ENCODE measurements around the gene ARHGEF37.

Gene ARHGEF37

GRCh38 chr5:149550594-149551226, 30.6 kb upstream of the ARHGEF37 start:
- no peak for DNase-seq (ENCODE audit: low read depth)
- H3K4me3 ChIP-seq (ENCODE audit: low read depth, low read length): peak overlapping the region; percentile 87
- TF ChIP-seq CTCF (IDR thresholded peaks at IDR 0.05; ENCODE audit: insufficient read depth, low read depth, low read length, missing control alignments): no peak

GRCh38 chr5:149551227-149552037, 29.9 kb upstream of the ARHGEF37 start, which contains the start of gene CSNK1A1:
Gene CSNK1A1, minus strand, starts transcription at chr5:149551439. Its CDS starts 475 bp downstream, at chr5:149550964.
- peak within 1 kb of the TSS; percentile 87 for H3K4me3 ChIP-seq (ENCODE audit: low read depth, low read length)
- peak; percentile 99 for DNase-seq (ENCODE audit: low read depth)
- peak; percentile 61 for TF ChIP-seq CTCF (IDR thresholded peaks at IDR 0.05; ENCODE audit: insufficient read depth, low read depth, low read length, missing control alignments)

- peak overlapping the region; percentile 66 for H3K4me3 ChIP-seq (ENCODE audit: low read depth, low read length)
- no peak for TF ChIP-seq CTCF (IDR thresholded peaks at IDR 0.05; ENCODE audit: insufficient read depth, low read depth, low read length, missing control alignments)
Observed at GRCh38 chr5:149552038-149552494, 29.2 kb upstream of the ARHGEF37 start.

GRCh38 chr5:149552553-149553160, 28.6 kb upstream of the ARHGEF37 start:
- DNase-seq (ENCODE audit: low read depth): no peak
- TF ChIP-seq CTCF (IDR thresholded peaks at IDR 0.05; ENCODE audit: insufficient read depth, low read depth, low read length, missing control alignments): no peak
- H3K4me3 ChIP-seq (ENCODE audit: low read depth, low read length): no peak overlapping the region

More at GRCh38 chr5:149552038-149552494, 29.2 kb upstream of the ARHGEF37 start:
- DNase-seq (ENCODE audit: low read depth): no peak

GRCh38 chr5:149559706-149560105, 21.6 kb upstream of the ARHGEF37 start:
- H3K4me3 ChIP-seq (ENCODE audit: low read depth, low read length): no peak overlapping the region
- no peak for TF ChIP-seq CTCF (IDR thresholded peaks at IDR 0.05; ENCODE audit: insufficient read depth, low read depth, low read length, missing control alignments)
- no peak for DNase-seq (ENCODE audit: low read depth)

- no peak overlapping the region for H3K4me3 ChIP-seq (ENCODE audit: low read depth, low read length)
- DNase-seq (ENCODE audit: low read depth): no peak
- TF ChIP-seq CTCF (IDR thresholded peaks at IDR 0.05; ENCODE audit: insufficient read depth, low read depth, low read length, missing control alignments): no peak
Observed at GRCh38 chr5:149561848-149562247, 19.4 kb upstream of the ARHGEF37 start.
